Stimulated activated CD4-positive, alpha-beta T cell treated with anti-CD3 and anti-CD28 coated beads, Interleukin-12 subunit alpha, Interleukin-12 subunit beta, amount 100 ng/mL, for 4 hours (primary cell): Measurements from ENCODE around the gene SLC15A5.

Experiments used
- DNase-seq: peaks from one replicate; pipeline ENCODE4 v3.0.0-alpha.2; 2020

The SLC15A5 gene

DNA sequence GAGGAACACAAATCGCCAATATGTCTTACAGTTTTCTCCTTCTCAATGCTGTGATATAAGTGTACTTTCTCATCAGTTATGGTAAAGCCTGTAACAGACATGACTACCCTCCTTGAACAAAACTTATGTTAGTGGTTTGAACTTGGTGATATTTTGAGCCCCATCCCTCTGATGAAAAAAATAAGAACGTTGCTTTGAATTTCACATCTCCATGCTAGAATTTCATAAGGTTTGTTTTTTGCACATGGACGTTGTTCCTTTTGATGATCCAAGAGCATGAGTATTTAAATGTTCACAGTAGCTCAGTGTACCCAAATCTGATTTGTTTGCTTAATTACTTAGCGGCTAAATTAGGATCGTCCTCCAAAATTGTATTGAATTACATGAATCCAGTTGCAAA, at the start of gene SLC15A5:
TSS of gene SLC15A5 (minus strand) at position 101 of the 400 bp plus-strand sequence. CDS start at position 101, 0 bp downstream.
- DNase-seq = no peak

DNA sequence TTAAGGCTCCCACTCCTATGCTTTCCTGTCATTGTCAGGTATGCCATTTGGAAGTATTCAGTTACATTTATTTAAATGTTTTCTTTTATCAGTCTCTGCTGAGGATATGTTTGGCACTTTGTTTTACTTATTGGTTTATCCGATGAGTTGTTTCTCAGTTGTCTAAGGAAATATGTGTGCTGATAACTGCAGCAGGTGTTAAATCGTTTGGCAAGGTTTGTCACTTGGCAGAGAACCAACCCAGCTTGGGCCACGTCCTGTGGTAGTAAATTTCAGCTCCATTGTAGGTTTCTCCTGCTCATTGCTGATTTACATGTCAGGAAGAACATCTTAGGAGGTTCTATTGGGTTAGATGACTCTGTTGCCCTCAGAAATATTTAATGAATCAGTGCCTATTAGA, 47.9 kb upstream of the SLC15A5 start:
- DNase-seq = no peak

GRCh38 chr12:16324772-16325171, 47.3 kb upstream of the SLC15A5 start:
- no peak for DNase-seq

DNA sequence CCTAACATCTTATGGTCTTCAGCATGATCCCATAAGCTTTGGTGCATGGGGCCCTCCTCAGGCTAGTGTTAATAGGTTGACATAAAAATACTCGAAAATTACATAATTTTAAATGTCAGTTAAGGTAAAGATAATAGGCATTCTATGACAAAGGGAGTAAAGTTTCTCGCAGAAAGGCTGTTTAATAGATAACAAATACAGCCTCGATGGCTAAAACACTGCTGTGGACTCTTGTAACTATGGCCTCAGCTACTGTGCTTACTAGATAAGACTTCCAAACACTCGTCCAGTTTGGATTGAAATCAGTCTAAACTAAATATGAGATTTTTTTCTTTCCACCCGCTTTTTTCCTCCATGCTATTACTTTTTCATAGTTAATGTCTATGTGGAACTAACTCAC, 46.8 kb upstream of the SLC15A5 start:
- no peak for DNase-seq

- DNase-seq = no peak
Observed at GRCh38 chr12:16323638-16324037, 46.2 kb upstream of the SLC15A5 start.

- no peak for DNase-seq
Observed at GRCh38 chr12:16323010-16323409, 45.5 kb upstream of the SLC15A5 start.

- no peak for DNase-seq
Observed at GRCh38 chr12:16310934-16311333, 33.4 kb upstream of the SLC15A5 start.

DNA sequence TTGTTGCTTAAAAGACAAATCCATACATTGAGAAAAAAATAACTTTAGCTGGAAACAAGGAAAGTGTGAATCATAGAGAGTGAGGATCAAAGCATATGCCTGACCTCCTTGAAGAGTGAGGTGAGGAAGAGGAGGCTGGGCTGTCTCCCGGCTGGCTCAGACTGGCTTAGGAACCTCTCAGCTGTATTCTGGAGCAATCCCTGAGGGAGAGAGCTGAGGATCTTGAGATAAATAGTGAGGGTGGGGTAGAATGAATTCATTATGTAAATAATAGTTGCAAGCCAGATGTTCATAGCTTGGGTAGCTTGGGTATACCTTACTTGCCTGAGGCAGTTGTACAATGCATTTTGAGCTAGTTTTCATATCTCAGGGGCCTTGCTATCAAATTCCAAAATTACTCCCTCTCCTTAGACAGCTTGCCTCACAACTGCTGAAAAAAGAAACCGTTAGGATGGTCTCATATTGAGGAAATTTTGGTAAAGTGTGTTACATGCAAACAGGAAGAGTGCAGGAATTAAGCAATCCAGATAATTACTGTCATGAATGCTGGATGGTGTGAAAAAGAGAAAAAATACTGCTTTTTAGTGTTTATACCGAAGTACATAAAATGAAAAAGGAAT, 30.5 kb upstream of the SLC15A5 start:
- no peak for DNase-seq

GRCh38 chr12:16303939-16304338, 26.5 kb upstream of the SLC15A5 start:
- DNase-seq = no peak

DNA sequence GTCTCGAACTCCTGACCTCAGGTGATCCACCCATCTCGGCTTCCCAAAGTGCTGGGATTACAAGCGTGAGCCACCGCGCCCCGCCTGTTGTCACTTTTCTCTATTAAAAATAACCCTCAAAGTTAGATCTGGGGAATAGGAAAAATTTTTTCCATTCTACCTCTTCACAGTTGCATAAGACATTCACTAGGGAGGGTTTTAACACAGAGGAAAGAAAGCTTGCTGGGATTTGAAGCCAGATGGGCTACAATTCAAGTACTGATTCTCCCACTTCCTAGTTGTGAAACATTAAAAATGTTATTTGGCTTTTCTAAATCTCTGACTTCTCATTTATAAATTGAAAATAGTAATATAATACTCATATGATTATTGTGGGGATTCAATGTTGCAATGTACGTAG, 23.3 kb upstream of the SLC15A5 start:
- no peak for DNase-seq

- no peak for DNase-seq
Observed at GRCh38 chr12:16300122-16300521, 22.6 kb upstream of the SLC15A5 start.

DNA sequence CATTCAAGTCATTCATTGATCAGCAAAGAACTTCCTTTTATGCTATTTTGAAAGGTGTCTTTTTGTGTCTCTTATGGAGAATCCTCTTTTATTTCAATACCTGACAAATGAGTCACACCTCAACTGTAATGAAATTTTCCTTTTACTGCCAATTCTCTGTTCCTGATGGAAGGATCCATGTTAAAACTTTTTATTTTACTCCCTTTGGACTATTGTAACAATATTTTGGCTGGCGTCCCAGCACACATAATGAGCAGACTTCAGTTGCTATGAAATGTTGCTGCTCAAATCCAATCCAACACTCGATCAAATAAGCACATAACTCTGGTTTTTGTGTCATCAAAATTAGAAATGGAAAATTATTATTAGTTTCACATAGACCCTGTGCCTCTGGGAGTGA, 21.9 kb upstream of the SLC15A5 start:
- no peak for DNase-seq

DNA sequence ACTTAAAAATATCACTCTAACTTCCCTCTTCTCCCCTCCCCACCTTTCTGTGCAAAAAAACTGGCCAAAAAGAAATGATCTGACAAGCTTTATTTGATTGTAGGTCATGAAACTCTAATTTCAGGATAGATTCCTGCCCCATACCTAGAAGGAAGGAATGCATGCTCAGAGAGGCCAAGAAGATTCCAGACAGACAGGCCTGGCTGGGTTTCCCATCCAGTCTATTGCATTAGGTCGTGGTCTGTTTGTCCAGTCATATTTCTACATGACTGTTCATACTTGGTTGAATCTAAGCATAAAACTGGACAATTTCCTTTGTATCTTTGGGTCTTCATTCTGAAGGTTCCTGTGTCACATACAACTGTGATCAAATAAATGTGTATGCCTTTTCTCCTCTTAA, 20.0 kb upstream of the SLC15A5 start:
- DNase-seq = no peak

DNA sequence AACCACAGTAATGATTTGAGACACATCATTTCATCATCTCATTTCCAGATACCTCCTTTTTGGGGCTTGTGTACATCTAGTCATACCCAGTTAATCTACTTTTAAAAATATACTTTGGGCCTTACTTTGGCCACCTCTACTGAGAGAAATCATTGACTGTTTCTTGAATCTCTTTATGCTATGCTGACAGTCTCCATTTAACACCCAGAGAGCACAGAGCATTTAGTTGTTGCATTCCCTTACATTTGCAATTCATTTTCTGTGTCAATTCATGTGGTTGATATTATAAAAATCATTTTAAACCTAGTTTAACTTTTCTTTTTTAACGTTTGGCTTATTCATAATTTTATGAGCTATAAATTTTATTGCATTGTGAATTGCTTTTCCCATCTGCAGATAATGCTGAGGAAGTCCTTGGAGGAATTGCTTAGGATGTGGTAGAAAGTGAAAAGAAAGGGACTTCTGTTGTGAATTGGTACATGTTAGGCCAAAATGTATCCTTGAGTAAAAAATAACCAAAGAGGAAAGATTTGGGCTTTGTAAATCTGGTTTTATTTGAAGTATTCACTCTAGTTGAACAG, 17.0 kb upstream of the SLC15A5 start:
- DNase-seq = no peak

DNA sequence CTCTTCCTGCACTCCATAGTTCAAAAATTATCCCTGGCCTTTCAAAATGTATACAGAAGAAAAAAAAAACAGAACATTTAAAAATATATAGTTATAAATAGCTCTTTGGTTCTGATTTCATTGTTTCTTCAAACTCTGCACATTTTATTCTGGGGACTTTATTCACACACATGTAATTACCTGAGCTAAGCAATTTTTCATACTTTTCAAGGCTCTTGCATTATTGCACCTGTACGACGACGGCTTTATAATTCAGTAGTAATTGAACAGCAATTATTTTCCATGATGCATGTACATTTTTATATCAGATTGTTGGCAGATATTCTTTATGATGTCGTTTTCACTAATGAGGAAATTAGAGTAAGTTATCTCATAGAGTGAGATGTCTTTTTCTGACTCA, 13.5 kb upstream of the SLC15A5 start:
- no peak for DNase-seq

DNA sequence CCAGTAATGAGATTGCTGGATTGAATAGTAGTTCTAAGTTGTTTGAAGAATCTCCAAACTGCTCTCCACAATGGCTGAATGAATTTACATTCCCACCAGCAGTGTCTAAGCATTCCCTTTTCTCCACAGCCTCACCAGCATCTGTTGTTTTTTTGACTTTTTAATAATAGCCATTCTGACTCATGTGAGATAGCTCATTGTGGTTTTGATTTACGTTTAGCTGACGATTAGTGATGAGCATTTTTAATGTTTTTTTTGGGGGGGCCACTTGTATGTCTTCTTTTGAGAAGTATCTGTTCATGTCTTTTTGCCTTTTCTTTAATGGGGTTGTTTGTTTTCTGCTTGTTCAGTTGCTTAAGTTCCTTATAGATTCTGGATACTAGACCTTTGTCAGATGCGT, 8.1 kb upstream of the SLC15A5 start:
- DNase-seq = no peak

DNA sequence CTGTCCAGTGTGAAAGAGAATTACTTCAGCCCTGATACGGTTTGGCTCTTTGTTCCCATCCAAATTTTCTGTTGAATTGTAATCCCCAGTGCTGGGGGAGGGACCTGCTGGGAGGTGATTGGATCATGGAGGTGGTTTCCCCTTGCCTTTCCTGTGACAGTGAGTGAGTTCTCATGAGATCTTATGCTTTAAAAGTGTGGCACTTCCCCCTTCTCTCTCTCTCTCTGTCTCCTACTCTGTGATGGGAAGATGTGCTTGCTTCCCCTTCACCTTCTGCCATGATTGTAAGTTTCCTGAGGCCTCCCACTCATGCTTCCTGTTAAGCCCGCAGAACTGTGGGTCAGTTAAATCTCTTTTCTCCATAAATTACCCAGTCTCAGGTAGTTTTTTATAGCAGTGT, 5.5 kb upstream of the SLC15A5 start:
- DNase-seq = no peak

DNA sequence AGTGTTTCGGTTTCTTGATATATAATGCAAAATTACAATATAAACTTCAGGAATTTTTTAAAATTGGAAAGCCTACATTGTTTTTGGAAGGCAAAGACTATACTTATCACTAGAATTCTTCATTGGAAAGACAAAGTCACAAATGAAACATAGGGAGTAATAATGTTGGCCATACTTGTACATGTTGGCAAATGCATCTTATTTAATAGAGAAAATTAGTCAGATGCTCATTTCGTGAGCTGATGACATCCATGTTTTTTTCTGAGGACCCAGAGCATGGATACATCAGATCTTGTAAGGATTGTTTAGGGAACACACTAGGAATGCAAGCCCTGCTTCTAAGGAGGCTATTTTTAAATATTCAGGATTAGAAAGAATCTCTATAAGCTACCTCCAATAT, 4.6 kb upstream of the SLC15A5 start:
- DNase-seq = no peak

- DNase-seq = no peak
Observed at GRCh38 chr12:16281157-16281556, 3.7 kb upstream of the SLC15A5 start.

- no peak for DNase-seq
Observed at GRCh38 chr12:16272222-16272621, 5.3 kb downstream of the SLC15A5 start.

DNA sequence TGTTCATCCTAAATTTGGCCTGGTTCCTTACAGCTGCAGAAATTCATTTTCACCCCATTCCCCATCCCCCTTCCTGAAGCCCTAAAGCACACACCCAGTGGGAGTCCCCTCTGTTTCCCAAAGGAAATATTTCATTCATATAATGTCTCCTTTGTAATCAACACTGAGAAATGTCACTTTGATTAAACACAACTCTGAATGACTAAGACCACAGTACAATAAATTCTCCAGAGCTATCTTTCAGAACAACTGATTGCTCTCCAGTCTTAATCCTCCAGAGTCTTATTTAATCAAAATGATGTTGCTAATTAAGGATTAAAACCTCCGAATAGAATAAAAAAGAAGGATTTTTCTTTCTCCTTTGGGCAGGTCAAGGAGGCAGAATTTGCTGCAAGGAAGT, 6.4 kb downstream of the SLC15A5 start:
- no peak for DNase-seq

GRCh38 chr12:16269946-16270345, 7.5 kb downstream of the SLC15A5 start:
- DNase-seq = no peak

DNA sequence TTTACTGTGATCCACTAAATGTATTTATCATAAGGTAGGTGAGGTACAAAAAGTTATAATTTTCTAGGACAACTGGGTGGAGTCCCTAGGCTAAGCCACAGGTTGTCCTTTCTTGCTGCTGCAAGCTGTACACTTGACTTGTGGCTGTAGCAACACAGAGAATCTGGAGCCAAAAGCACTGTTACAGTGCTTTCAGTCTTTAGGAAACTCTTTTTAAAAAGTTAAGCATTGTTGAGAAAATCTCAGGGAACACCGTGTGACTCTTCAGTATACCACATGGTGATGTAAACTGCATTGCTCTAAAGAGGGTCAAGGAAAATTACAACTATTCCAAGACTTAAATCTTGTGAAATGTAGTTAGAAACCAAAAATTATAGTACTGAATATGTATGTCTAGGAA, 11.4 kb downstream of the SLC15A5 start:
- DNase-seq = no peak

DNA sequence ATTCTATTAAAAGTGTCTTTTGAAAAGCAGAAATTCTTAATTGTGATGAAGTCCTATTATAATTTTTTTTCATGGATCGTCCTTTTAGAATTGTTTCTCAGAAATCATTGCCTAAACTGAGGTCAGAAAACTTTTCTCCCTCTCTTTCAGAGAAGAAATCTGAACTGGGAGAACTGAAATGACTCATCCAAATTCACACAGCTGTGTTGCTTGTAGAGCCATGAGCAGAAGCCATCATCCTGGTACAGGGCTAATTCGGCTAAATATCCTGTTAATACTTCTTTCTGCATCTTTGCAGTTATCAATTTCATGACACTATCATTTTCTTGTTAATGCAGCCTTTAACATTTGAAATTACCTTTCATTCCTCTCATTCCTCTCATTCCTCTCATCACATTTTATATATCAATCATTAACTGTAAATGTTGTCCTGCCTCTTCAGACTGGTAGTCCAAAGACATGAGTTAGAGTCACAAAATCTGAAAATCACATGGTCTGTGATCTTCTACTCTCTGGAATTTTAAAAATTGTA, 15.5 kb downstream of the SLC15A5 start:
- DNase-seq = no peak

DNA sequence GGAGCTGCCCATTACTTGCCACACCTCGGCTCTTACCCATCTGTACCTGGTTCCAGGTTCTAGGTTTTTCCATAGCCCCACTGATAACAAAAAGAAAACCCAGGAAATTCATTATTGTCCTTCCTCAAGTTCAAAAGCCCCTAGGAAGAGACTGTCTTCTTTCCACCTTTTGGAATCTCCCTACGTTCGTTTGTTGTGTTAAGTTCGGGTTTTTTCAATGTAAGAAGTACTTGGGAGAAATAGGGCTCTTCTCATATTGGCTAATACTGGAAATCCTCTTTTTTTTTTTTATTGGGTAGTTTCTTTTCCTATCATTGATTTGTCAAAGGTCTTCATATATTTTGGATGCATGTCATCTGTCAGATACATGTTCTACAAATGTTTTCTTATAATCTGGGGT, 17.3 kb downstream of the SLC15A5 start:
- DNase-seq = no peak
